Activated naive CD4-positive, alpha-beta T cell (primary cell): ENCODE data around the gene ATAD2B.

Experiments
- DNase-seq, 4 experiments: peaks; one replicate each; lab custom pipeline; 2025; lab: John Stamatoyannopoulos, UW

ATAD2B gene

DNA sequence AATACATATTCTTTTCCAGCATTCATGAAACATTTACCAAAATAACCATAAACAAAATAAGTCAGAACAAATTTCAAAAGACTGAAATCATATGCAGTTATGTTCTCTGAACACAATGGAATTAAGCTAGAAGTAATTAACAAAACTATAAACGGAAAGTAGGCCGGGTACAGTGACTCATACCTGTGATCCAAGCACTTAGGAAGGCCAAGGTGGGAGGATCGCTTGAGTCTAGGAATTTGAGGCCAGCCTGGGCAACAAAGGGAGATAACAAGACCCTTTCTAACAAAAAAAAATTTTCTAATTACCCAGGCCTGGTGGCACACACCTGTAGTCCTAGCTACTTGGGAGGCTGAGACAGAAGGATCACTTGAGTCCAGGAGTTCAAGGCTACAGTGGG lies 14.9 kb downstream of the ATAD2B start:
- no peak for DNase-seq

- no peak for DNase-seq
Measured at GRCh38 chr2:23905155-23905554, 21.8 kb downstream of the ATAD2B start.

DNA sequence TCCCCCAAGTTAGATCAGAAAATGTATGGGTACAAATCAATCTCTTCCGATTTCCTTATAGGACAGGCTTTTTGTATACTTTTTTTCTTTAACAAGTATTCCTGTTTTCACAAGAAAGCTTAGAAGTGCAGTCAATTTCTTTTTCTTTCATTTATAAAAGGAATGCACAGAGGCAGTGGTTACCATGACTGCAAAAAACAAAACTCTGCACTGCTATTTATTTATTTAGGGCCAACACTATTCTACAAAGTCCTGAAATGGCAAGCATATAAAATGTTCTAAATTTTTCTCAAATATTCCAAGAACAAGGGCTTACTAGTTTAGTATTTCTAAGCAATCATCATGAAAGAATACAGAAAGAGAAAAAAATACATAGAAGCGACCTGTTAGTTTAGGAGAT lies 22.2 kb downstream of the ATAD2B start:
- no peak for DNase-seq

- DNase-seq: no peak
Measured at GRCh38 chr2:23904215-23904614, 22.7 kb downstream of the ATAD2B start.

DNA sequence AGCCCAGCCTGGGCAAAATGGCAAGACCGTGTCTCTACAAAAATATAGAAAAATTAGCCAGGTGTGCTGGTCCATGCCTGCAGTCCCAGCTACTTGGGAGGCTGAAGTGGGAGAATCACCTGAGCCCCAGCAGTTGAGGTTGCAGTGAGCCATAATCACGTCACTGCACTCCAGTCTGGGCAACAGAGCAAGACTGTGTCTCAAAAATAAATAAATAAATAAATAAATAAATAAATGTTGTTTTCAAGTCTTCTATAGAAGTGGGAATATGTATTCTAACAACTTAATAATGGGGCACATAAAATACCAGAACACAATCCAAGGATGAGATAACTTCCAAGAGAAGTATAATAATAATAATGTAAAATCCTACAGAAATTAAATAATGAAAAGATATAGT lies 23.9 kb downstream of the ATAD2B start:
- DNase-seq: no peak

DNA sequence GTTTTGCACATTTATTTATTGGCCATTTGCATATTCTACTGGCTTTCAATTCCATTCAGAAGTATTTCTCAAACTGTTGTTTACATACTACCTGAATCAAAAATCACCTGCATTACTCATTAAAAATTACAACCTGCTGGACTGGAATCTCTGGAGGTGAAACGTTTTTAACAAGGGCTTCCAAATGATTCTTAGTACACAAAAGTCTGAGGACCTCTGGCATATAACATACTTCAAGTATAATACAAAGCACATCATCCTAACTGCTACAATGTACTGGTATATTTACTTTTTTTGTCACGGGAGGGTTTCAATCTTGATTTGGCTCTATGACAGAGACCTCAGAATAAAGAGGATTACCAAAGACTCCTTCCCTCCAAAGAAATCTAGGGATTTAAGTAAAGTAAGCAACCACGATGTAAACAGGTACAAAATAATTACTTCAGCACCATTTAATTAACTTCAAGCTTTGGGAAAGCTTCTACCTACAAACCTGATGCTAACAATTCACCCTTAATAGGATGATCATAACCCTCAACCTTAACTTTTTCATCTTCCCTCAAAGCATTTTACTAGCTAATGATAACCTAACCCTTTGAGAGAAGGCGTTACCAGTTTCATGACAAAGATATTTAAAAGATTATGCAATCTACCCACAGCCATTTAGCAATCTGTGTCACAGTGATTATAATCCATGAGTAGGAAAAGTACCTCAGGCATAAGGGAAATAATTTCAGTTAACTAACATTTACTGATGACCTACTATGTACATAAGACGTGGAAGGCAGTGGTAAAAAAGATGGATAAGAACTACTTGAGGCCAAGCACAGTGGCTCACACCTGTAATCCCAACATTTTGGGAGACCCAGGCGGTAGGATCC lies 24.7 kb downstream of the ATAD2B start:
- no peak for DNase-seq

DNA sequence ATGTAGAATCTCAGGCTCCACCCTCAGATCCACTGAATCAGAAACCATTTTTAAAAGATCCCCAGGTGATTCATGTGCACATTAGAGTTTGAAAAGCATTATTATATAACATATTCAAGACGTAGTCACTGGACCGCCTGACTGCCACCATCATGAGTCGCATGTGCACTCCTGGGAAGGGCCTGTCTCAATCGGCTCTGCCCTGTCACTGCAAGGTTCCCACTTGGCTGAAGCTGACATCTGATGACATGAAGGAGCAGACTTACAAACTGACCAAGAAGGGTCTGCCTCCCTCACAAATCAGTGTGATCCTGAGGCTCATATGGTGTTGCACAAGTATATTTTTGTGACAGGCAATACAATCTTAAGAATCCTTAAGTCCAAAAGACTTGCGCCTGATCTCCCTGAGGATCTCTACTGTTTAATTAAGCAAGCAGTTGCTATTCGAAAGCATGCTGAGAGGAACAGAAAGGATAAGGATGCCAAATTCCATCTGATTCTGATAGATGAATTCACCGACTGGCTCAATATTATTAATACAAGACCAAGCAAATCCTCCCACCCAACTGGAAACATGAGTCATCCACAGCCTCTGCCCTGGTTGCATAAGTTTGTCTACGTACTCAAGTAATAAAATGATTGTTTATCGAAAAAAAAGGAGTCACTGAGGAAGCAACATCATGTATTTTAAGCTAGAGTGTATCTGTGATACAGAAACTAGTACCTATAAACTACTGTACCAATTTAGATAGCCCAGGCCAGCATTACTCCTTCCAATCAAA lies 26.2 kb downstream of the ATAD2B start:
- no peak for DNase-seq

DNA sequence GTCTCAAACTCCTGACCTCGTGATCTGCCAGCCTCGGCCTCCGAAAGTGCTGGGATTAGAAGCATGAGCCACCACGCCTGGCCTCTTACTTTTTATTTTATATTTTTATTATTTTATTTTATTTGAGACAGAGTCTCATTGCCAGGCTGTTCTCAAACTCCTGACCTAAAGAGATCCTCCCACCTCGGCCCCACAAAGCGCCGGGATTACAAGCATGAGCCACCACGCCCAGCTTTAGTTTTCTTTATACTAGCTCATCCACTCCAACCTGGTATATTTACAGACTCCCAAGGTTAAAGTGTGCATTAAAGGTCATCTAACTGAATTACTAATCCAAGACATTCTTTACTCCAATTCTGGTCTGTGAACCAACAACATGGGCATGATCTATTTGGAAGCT lies 26.8 kb downstream of the ATAD2B start:
- no peak for DNase-seq

GRCh38 chr2:23871206-23871605 lies 55.7 kb downstream of the ATAD2B start:
- no peak for DNase-seq

DNA sequence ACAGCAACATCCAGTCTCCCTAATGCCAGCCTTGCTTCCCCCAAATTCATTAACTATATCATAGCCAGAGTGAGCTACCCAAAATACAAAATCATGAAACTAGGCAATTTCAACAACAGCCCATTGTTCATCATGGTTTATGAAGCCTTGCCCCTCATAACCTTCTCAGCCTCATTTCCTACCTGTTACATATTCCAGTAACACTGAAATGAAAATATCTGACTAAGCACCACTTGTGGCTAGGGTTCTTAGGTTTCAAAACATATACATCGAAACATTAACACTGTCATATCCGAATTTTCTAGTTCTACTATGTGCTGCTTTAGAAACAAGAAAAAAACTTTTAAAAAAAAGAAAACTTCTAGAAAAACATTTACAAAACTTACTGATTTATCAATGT lies 59.5 kb downstream of the ATAD2B start:
- no peak for DNase-seq

- DNase-seq: no peak
Measured at GRCh38 chr2:23862716-23863426, 64.1 kb downstream of the ATAD2B start.

GRCh38 chr2:23861952-23862351 lies 65.0 kb downstream of the ATAD2B start:
- DNase-seq: no peak

DNA sequence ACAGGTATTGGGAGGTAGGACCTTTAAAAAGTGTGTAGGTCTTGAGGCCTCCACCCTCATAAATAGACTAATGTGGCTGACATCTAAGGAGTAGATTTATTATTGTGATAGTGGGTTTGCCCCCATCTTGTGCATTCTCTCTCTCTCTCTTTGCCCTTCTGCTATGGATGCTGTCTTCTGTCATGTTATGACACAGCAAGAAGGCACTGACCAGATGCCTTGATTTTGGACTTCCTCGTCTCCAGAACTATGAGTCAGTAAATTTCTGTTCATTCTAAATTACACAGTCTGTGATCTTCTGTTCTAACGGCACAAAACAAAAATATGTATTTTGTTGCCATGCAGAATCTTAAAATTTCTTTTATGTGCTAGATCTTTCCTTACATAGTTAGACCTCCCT lies 66.9 kb downstream of the ATAD2B start:
- DNase-seq: no peak

DNA sequence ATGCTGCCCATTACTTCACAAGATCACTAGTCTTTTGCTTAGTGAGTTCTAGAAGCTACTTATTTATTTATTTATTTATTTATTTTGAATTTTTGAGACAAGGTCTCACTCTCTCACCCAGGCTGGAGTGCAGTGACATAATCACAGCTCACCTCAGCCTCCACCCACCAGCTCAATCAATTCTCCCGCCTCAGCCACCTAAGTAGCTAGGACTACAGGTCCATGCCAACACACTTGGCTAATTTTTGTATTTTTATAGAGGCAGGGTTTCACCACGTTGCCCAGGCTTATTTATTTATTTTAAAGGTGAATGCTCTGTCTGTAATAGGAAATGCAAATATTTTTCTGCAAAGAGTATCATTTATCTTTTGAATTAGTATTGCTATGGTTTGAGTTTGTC lies 67.7 kb downstream of the ATAD2B start:
- DNase-seq: no peak

DNA sequence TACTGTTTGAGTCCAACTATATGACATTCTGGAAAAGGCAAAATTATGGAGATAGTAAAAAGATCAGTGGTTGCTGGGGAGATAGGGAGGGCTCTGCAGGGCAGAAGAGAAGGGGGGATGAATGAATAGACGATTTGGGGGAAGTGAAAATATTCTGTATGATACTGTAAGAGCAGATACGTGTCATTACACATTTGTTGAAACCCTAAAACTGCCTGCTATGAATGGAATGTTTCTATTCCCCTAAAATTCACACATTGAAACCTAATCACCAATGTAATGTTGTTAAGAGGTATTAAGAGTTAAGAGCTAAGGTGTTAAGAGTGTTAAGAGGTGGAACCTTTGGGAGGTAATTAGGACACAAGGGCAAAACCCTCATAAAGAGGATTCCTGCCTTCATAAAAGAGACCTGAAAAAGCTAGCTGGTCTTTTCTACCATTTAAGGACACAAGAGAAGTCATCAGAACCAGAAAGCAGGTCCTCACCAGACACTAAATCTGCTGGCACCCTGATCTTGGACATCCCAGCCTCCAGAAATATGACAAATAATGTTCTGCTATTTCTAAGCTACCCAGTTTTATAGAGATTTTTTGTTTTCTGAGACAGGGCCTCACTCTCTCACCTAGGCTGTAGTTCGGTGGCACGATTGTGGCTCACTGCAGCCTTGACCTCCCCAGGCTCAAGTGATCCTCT lies 76.2 kb downstream of the ATAD2B start:
- no peak for DNase-seq

- DNase-seq: no peak
Measured at GRCh38 chr2:23844905-23845304, 82.0 kb downstream of the ATAD2B start.

- DNase-seq: no peak
Measured at GRCh38 chr2:23843051-23843976, 83.6 kb downstream of the ATAD2B start.

- DNase-seq: no peak
Measured at GRCh38 chr2:23839919-23840578, 86.9 kb downstream of the ATAD2B start.

GRCh38 chr2:23838996-23839395 lies 87.9 kb downstream of the ATAD2B start:
- DNase-seq: no peak

DNA sequence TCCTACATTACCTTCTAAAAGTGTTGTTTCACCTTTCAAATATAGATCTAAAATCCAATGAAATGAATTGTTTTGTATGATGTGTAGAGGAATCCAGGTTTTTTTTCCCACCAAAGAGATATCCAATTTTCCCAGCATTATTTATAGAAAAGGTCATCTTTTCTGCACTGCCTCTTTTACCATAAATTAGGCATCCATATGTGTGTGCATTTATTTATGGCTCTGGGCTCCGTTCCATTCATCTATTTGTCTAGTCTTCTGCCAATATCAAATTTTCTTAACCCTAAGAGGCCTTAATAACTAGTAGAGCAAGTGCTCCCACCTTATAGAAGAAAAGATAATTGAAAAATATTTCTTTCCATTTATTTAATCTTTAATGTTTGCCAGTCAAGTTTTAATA lies 88.3 kb downstream of the ATAD2B start:
- no peak for DNase-seq
